GM12801 (cell line): ENCODE measurements around the gene NDUFB8.

Experiments
- TF ChIP-seq, protein P1 (sequence below): IDR thresholded peaks from one replicate; pipeline ENCODE4 v1.5.1; 2011; ENCODE audit warnings: control low read depth; ENCODE audit not compliant: insufficient read length; ENCODE audit errors: extremely low read depth

Gene NDUFB8

DNA sequence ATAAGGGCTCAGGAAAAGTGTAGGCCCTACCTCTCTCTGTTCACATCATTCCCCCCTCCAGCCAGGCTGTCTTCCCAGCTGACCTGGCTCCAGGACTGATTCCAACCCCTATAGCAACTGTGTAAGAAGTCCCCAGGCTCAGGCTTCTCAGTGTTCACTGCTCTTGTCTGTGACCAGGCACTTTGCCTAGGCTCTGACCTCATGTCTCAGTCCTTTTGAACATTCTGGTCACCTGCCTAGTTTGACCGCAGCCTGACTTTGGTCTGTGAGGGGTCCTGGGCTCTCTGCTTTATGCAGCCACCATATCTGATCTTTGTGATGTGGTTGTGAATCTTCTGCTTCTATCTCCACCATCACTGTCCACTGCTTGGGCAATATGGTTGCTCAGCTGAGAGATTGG, 30.6 kb upstream of the NDUFB8 start:
- TF ChIP-seq, protein P1, sequence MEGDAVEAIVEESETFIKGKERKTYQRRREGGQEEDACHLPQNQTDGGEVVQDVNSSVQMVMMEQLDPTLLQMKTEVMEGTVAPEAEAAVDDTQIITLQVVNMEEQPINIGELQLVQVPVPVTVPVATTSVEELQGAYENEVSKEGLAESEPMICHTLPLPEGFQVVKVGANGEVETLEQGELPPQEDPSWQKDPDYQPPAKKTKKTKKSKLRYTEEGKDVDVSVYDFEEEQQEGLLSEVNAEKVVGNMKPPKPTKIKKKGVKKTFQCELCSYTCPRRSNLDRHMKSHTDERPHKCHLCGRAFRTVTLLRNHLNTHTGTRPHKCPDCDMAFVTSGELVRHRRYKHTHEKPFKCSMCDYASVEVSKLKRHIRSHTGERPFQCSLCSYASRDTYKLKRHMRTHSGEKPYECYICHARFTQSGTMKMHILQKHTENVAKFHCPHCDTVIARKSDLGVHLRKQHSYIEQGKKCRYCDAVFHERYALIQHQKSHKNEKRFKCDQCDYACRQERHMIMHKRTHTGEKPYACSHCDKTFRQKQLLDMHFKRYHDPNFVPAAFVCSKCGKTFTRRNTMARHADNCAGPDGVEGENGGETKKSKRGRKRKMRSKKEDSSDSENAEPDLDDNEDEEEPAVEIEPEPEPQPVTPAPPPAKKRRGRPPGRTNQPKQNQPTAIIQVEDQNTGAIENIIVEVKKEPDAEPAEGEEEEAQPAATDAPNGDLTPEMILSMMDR = no peak

DNA sequence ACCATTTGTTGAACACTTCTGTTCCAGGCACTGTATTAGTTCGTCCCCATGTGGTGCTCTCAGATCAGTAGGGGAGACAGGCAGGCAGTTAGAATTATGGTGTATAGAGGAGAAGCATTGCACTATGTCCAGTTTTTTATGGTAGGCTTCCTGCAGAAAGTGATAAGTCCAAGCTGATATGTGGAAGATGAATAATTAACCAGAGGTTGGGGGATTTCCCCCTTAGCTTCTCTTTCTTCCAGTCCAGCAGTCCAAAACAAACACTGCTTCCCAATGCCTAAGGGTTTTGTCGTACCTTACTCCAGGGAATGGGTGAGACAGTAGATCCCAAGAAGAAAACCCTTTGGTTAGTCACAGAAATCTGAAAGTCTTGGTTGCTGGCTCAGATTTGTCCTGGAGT, 25.2 kb upstream of the NDUFB8 start:
- TF ChIP-seq, protein P1 = no peak

DNA sequence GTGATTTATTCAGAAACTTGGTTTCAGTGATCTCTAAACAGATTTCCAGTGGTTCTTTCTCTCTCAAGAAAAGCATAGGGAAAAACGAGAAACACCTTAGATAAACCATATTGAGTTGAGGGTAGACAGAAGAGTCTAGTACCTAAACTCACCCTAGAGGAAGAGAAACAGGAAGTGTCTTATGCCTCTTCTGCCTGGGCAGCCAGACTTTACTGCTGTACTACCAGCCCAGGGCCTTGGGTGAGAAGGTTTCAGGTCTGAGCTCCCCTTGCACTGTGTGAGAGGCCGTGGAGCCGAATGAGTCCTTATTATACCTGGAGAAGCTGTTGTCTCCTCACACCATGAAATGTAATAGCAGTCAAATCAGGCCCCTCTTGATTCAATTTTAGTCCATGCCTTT, 24.3 kb upstream of the NDUFB8 start:
- TF ChIP-seq, protein P1 = no peak

DNA sequence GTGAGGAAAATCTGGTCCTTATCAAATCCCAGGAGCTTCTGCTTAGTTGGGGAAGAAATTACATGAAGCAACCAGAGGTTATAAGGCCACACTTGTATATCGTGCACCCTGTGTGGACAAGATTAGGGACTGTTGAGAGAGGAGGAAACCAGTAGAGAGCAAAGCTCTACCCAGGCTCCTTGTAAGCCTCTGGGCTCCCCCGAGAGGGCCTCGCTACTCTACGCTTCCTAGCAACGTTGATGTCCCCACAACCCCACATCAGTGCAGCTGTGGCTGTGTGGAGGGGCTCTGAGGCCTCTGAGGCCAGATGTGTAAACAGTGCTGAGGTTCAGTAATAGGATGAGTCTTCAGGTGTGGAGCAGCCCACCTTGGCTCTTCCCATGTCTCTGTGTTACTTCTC, 22.1 kb upstream of the NDUFB8 start:
- TF ChIP-seq, protein P1 = no peak

DNA sequence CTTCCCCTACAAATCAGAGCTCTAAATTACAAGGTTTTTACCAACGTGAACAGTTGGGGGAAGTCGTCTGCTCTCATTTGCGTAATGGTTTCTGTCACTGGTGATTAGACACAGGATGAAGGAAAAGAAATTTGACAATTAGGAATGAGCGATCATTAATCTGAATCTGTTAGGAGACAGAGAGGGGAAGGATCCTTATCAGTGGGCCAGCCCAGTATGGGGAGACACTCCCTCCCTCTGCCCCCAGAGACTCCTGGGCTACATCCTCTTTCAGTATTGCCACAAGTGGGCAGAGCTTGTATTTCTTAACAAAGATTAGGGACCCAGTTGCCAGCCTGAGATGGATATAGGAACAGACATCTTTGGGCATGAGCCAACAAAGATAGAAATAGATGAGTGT, 21.5 kb upstream of the NDUFB8 start:
- TF ChIP-seq, protein P1 = no peak

DNA sequence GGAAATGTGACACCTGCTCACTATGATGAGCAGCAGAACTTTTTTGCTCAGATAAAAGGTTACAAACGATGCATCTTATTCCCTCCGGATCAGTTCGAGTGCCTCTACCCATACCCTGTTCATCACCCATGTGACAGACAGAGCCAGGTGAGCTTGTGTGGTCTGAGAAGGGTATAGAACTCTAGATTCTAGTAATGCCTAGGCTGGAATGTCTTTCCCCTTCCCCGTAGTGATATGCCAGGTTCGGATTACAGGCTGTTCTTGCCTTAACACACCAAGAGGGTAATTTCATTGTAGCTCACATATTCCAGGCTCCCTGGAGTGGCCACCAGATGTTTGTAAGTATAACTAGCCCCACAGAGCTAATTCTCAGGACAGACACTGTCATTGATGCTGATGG, 15.3 kb upstream of the NDUFB8 start:
- TF ChIP-seq, protein P1 = no peak

DNA sequence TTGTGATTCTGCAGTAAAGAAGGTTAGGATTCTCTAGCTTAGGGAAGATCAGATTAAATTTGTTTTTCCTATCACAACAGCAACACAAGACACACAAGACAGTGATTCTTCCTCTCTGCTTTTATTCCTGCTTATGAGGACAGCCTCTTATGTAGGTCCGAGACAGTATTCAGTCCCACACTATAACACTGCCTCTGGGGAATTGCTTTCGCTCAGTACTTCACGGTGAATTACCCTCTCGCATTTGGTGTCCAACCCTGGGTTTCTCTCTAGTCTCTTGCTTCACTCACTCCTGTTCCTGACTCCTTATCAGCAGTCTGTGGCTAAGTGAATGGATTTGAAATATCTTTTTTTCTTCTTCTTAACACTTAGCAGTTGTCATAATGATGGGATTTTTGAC, 7.8 kb upstream of the NDUFB8 start:
- TF ChIP-seq, protein P1 = no peak
